Smooth muscle cell (in vitro differentiated cells): ENCODE results near the gene CCDC9. TPM values are rescaled to one million over a fixed set of nuclear protein-coding genes. Genes with fewer than 3 reads are reported as not detected.

ENCODE experiments used
- DNase-seq: peaks from one replicate; lab custom pipeline; 2025; ENCODE audit not compliant: unreplicated experiment; lab: John Stamatoyannopoulos, UW
- H2AFZ ChIP-seq: fragments of 200-600 bp; sonication (generic); 2 replicates; pipeline ENCODE4 v1.6.0; 2016; ENCODE audit warnings: antibody characterized with exemption, low read depth, mild to moderate bottlenecking
- H3F3A ChIP-seq: fragments of 200-600 bp; sonication (generic); 2 replicates; pipeline ENCODE4 v1.6.0; 2017; ENCODE audit warnings: antibody characterized with exemption, low read depth
- H3K27ac ChIP-seq: fragments of 200-600 bp; sonication (generic); 2 replicates; pipeline ENCODE4 v1.5.1; 2016; ENCODE audit warnings: low read depth, mild to moderate bottlenecking
- H3K27me3 ChIP-seq: fragments of 200-600 bp; sonication (generic); 2 replicates; pipeline ENCODE4 v1.6.1; 2016; ENCODE audit warnings: low read depth, mild to moderate bottlenecking
- H3K36me3 ChIP-seq: fragments of 200-600 bp; sonication (generic); 2 replicates; pipeline ENCODE4 v1.5.1; 2016; ENCODE audit warnings: low read depth
- H3K4me1 ChIP-seq: fragments of 200-600 bp; sonication (generic); 2 replicates; pipeline ENCODE4 v1.5.1; 2016; ENCODE audit warnings: low read depth
- H3K4me2 ChIP-seq: fragments of 200-600 bp; sonication (generic); 2 replicates; pipeline ENCODE4 v1.6.0; 2016; ENCODE audit warnings: mild to moderate bottlenecking
- H3K4me3 ChIP-seq: fragments of 200-600 bp; sonication (generic); 2 replicates; pipeline ENCODE4 v1.5.1; 2016; ENCODE audit warnings: mild to moderate bottlenecking
- H3K79me2 ChIP-seq: fragments of 200-600 bp; sonication (generic); 2 replicates; pipeline ENCODE4 v1.6.0; 2016; ENCODE audit warnings: low read depth, mild to moderate bottlenecking
- H3K9ac ChIP-seq: fragments of 200-600 bp; sonication (generic); 2 replicates; pipeline ENCODE4 v1.6.0; 2016; ENCODE audit warnings: low read depth
- H3K9me3 ChIP-seq: fragments of 200-600 bp; sonication (generic); replicated peaks from 2 replicates; pipeline ENCODE4 v1.5.1; 2016; ENCODE audit warnings: low read depth
- H4K20me1 ChIP-seq: fragments of 200-600 bp; sonication (generic); 2 replicates; pipeline ENCODE4 v1.6.0; 2016; ENCODE audit warnings: low read depth
- CTCF ChIP-seq: fragments of 200-600 bp; sonication (generic); IDR thresholded peaks from 2 replicates; pipeline ENCODE4 v1.5.1; 2017; ENCODE audit warnings: borderline replicate concordance, mild to moderate bottlenecking, antibody characterized with exemption; ENCODE audit not compliant: insufficient read depth, poor library complexity, severe bottlenecking
- WGBS: methylation state at CpG from one replicate; pipeline ENCODE4 v1.1.7; 2016; ENCODE audit warnings: low lambda C conversion rate; 5-methylcytosine and 5-hydroxymethylcytosine counted together
- polyA plus RNA-seq: library from polyadenylated mRNA; unstranded; fragments of >200 nt; fragmentation: Nextera tagmentation; extraction: Ambion mirVana; gene quantifications from 2 replicates; pipeline ENCODE4 v1.2.1, GENCODE V29; 2016
- total RNA-seq: library from RNA; depleted of rRNA; stranded (reverse); fragments of >200 nt; gene quantifications from 2 replicates; pipeline ENCODE4 v1.2.3, GENCODE V29; 2014

The CCDC9 gene
- total and polyA plus RNA-seq, 2 experiments from 2014 or later: 6.4 to 12.7 TPM

- Histone ChIP-seq H3K36me3 (no peaks in the 10 kb centered on the region), H4K20me1 (peaks cover 16% of the 10 kb centered on the region), H3K27me3 (no peaks in the 10 kb centered on the region), H3K9me3 (no peaks in the 10 kb centered on the region), H3K27ac (peak overlapping the region; percentile 96), H3K4me3 (peak overlapping the region; percentile 76), H3F3A (peaks cover 26% of the 10 kb centered on the region), H3K9ac (peak overlapping the region; percentile 89), H2AFZ (no peak overlapping the region), H3K4me2 (peak overlapping the region; percentile 96), H3K4me1 (peaks cover 19% of the 10 kb centered on the region), H3K79me2 (no peaks in the 10 kb centered on the region)
- TF ChIP-seq CTCF: no peak
- WGBS: under 1% methylated on average over 42 of the region's 54 CpGs
- peak; percentile 95 for DNase-seq
Measured at GRCh38 chr19:47273313-47274070, 17.2 kb downstream of the CCDC9 start.

- H3K4me3 ChIP-seq: peak within 1 kb of the TSS; percentile 76
- WGBS: under 1% methylated on average over 40 of the region's 72 CpGs
- peak within 1 kb of the TSS; percentile 89 for H3K9ac ChIP-seq
- peak; percentile 99 for DNase-seq
- H2AFZ ChIP-seq: no peak within 1 kb of the TSS
- H3K27me3 ChIP-seq: no peaks in the 10 kb centered on the region
- H3K27ac ChIP-seq: peak within 1 kb of the TSS; percentile 96
- peak within 1 kb of the TSS; percentile 96 for H3K4me2 ChIP-seq
- H4K20me1 ChIP-seq: peaks cover 15% of the 10 kb centered on the region
- peaks cover 22% of the 10 kb centered on the region for H3F3A ChIP-seq
- peaks cover 19% of the 10 kb centered on the region for H3K4me1 ChIP-seq
- H3K36me3 ChIP-seq: no peaks in the 10 kb centered on the region
- TF ChIP-seq CTCF: no peak
- no peaks in the 10 kb centered on the region for H3K9me3 ChIP-seq
- no peaks in the 10 kb centered on the region for H3K79me2 ChIP-seq
Measured at GRCh38 chr19:47274071-47274890, 18.0 kb downstream of the CCDC9 start, which contains the start of gene INAFM1. Gene INAFM1, plus strand, starts transcription at chr19:47274885. Its CDS starts 35 bp downstream, at chr19:47274920.

GRCh38 chr19:47274891-47275761, 18.8 kb downstream of the CCDC9 start:
- H2AFZ ChIP-seq: no peak overlapping the region
- 8% methylated on average over 52 of the region's 82 CpGs for WGBS
- peak overlapping the region; percentile 56 for H3K4me3 ChIP-seq
- no peaks in the 10 kb centered on the region for H3K79me2 ChIP-seq
- no peaks in the 10 kb centered on the region for H3K9me3 ChIP-seq
- H3K4me2 ChIP-seq: peak overlapping the region; percentile 88
- no peak for TF ChIP-seq CTCF
- H3K36me3 ChIP-seq: no peaks in the 10 kb centered on the region
- H3F3A ChIP-seq: peaks cover 22% of the 10 kb centered on the region
- no peak for DNase-seq
- H3K9ac ChIP-seq: peak overlapping the region; percentile 39
- H4K20me1 ChIP-seq: peaks cover 15% of the 10 kb centered on the region
- H3K27ac ChIP-seq: peak overlapping the region; percentile 72
- H3K27me3 ChIP-seq: no peaks in the 10 kb centered on the region
- peaks cover 19% of the 10 kb centered on the region for H3K4me1 ChIP-seq
